CD4-positive, alpha-beta T cell (primary cell): ENCODE data around the gene PQBP1. TPM values are rescaled to one million over a fixed set of nuclear protein-coding genes. Genes with fewer than 3 reads are reported as not detected.

Experiments
- ATAC-seq: fragments of 200-7000 bp; cut with Tn5 transposase; one replicate; pipeline ENCODE4 v1.10.0; 2022; ENCODE audit warnings: mild to moderate bottlenecking; ENCODE audit not compliant: poor library complexity
- CTCF ChIA-PET: fragments of 350-600 bp; sonication (Branson Sonifier 250); formaldehyde crosslinking; loops from one replicate; lab custom pipeline; 2021; ENCODE audit warnings: antibody characterized with exemption, inconsistent platforms; lab: Charles Lee
- POLR2A ChIA-PET: fragments of 350-600 bp; sonication (Branson Sonifier 250); formaldehyde crosslinking; loops from one replicate; lab custom pipeline; 2021; ENCODE audit warnings: antibody characterized with exemption, inconsistent platforms; lab: Charles Lee
- DNase-seq, 14 experiments: peaks; one replicate each; pipeline ENCODE4 v3.0.0-alpha.2; 2013 to 2020; ENCODE audit warnings: mixed read lengths in 2 of 14
- H3K27ac ChIP-seq, 2 donors: one replicate each; pipeline versions ENCODE4 v1.5.1 to v1.7.0; 2013; ENCODE audit warnings: low read length in 2 of 2, low read depth in 1 of 2, mild to moderate bottlenecking in 1 of 2
- H3K27me3 ChIP-seq, 2 experiments: 1 replicate in 1 of 2; 2 replicates in 1 of 2; pipeline versions ENCODE4 v1.6.1 to v1.7.0; 2013; ENCODE audit warnings: low read length in 2 of 2, control low read depth in 1 of 2, mild to moderate bottlenecking in 1 of 2, moderate library complexity in 1 of 2; ENCODE audit not compliant: insufficient read depth in 2 of 2, control insufficient read depth in 1 of 2
- H3K36me3 ChIP-seq: one replicate; pipeline ENCODE4 v1.6.1; 2013; ENCODE audit warnings: low read length, control low read depth; ENCODE audit not compliant: insufficient read depth
- H3K4me1 ChIP-seq: one replicate; pipeline ENCODE4 v1.6.1; 2013; ENCODE audit warnings: low read length, control low read depth; ENCODE audit not compliant: insufficient read depth
- H3K4me3 ChIP-seq: one replicate; pipeline ENCODE4 v1.5.1; 2013; ENCODE audit warnings: mild to moderate bottlenecking, low read length, moderate library complexity
- H3K9me3 ChIP-seq, 2 experiments: 1 replicate in 1 of 2; 2 replicates in 1 of 2; pipeline versions ENCODE4 v1.6.1 to v1.7.0; 2013; ENCODE audit warnings: low read length in 2 of 2, mild to moderate bottlenecking in 2 of 2, control low read depth in 1 of 2, moderate library complexity in 1 of 2; ENCODE audit not compliant: control insufficient read depth in 1 of 2, insufficient read depth in 1 of 2
- H3K27ac Mint-ChIP-seq: one replicate; pipeline ENCODE4 v1.8.0; 2020; ENCODE audit warnings: mixed read lengths
- H3K27me3 Mint-ChIP-seq: one replicate; pipeline ENCODE4 v1.8.0; 2021; ENCODE audit warnings: mixed read lengths
- H3K36me3 Mint-ChIP-seq: one replicate; pipeline ENCODE4 v1.8.0; 2021; ENCODE audit warnings: low read depth, mixed read lengths
- H3K4me1 Mint-ChIP-seq: one replicate; pipeline ENCODE4 v1.8.0; 2021; ENCODE audit warnings: low read depth, mixed read lengths
- H3K4me3 Mint-ChIP-seq: one replicate; pipeline ENCODE4 v1.8.0; 2020; ENCODE audit warnings: mild to moderate bottlenecking, mixed read lengths
- H3K9me3 Mint-ChIP-seq: one replicate; pipeline ENCODE4 v1.8.0; 2020; ENCODE audit warnings: mixed read lengths
- intact Hi-C, 2 experiments: fragments of 100-400 bp; cut with DNase I in 1 of 2; cut with micrococcal nuclease in 1 of 2; formaldehyde crosslinking; loops; one replicate each; pipeline versions ENCODE4 v1.15.1 to v1.9.0; 2023 to 2025; cut with DNase I, micrococcal nuclease
- total RNA-seq, 174 experiments: library from RNA in 2 of 174; stranded (reverse) in 2 of 174; gene quantifications; one replicate each; pipeline ENCODE4 v1.2.3 and lab custom pipeline; 2021 to 2026
- TF ChIP-seq, protein P1 (sequence below): fragments of 200-600 bp; IDR thresholded peaks from one replicate; pipeline ENCODE4 v1.8.0; 2022; ENCODE audit warnings: antibody characterized with exemption, mild to moderate bottlenecking

The PQBP1 gene
- total RNA-seq, 2 experiments from 2014 or later, result 73.0 to 76.6 TPM

- peak overlapping the region; percentile 94 for H3K27ac Mint-ChIP-seq
- H3K27me3 Mint-ChIP-seq, result peaks cover 5% of the 10 kb centered on the region
- H3K9me3 Mint-ChIP-seq, result no peaks in the 10 kb centered on the region
- peak overlapping the region; percentile 98 for H3K4me3 Mint-ChIP-seq
- H3K4me1 Mint-ChIP-seq, result peaks cover 58% of the 10 kb centered on the region
- DNase-seq (no peak), ATAC-seq (no peak)
- intact Hi-C loops, result loop anchor here (5.0 to 10.0 kb wide), 5 partner anchors 32 to 1260 kb away; partner anchors contain the start of genes ELK1 (in 1 of the 2), OTUD5 (in 1 of the 2) and UXT (in 1 of the 2)
- POLR2A ChIA-PET, result interaction anchor here (0.8 to 11.7 kb wide), 6 partner anchors 17 to 341 kb away, joined by 3 to 335 read pairs (median 4); partner anchors contain the start of genes PQBP1, RBM3 and TIMM17B
- CTCF ChIA-PET, result interaction anchor here (4.0 kb wide), 1 partner anchor 23 kb away, joined by 15 read pairs; no protein-coding TSS in a partner anchor
- Histone ChIP-seq H3K27me3 (no peaks in the 10 kb centered on the region), H3K9me3 (no peaks in the 10 kb centered on the region), H3K4me3 (peak overlapping the region; percentile 89), H3K36me3 (peaks cover 52% of the 10 kb centered on the region), H3K27ac (peak overlapping the region; percentile 21 to 22), H3K4me1 (peaks cover 67% of the 10 kb centered on the region)
- TF ChIP-seq, protein P1, sequence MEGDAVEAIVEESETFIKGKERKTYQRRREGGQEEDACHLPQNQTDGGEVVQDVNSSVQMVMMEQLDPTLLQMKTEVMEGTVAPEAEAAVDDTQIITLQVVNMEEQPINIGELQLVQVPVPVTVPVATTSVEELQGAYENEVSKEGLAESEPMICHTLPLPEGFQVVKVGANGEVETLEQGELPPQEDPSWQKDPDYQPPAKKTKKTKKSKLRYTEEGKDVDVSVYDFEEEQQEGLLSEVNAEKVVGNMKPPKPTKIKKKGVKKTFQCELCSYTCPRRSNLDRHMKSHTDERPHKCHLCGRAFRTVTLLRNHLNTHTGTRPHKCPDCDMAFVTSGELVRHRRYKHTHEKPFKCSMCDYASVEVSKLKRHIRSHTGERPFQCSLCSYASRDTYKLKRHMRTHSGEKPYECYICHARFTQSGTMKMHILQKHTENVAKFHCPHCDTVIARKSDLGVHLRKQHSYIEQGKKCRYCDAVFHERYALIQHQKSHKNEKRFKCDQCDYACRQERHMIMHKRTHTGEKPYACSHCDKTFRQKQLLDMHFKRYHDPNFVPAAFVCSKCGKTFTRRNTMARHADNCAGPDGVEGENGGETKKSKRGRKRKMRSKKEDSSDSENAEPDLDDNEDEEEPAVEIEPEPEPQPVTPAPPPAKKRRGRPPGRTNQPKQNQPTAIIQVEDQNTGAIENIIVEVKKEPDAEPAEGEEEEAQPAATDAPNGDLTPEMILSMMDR, result no peak
- H3K36me3 Mint-ChIP-seq, result peaks cover 95% of the 10 kb centered on the region
These were observed 17.1 kb downstream of the PQBP1 start for GRCh38 chrX:48914593-48915493.

- H3K27ac Mint-ChIP-seq, result peak overlapping the region; percentile 95
- POLR2A ChIA-PET, result interaction anchor here (0.6 to 11.7 kb wide), 4 partner anchors 19 to 40 kb away, joined by 4 to 335 read pairs (median 13); partner anchors contain the start of genes OTUD5, PQBP1 and TIMM17B
- Histone ChIP-seq H3K4me1 (peaks cover 69% of the 10 kb centered on the region), H3K9me3 (no peaks in the 10 kb centered on the region), H3K36me3 (peaks cover 55% of the 10 kb centered on the region), H3K4me3 (peak overlapping the region; percentile 89), H3K27me3 (no peaks in the 10 kb centered on the region), H3K27ac (peak overlapping the region; percentile 61 to 80)
- TF ChIP-seq, protein P1, result peak; percentile 79
- no peaks in the 10 kb centered on the region for H3K27me3 Mint-ChIP-seq
- CTCF ChIA-PET, result interaction anchor here (0.7 to 4.0 kb wide), 6 partner anchors 19 to 269 kb away, joined by 3 to 15 read pairs (median 4); partner anchors contain the start of gene PQBP1
- no peaks in the 10 kb centered on the region for H3K9me3 Mint-ChIP-seq
- H3K4me1 Mint-ChIP-seq, result peaks cover 56% of the 10 kb centered on the region
- peaks cover 83% of the 10 kb centered on the region for H3K36me3 Mint-ChIP-seq
- intact Hi-C loops, result loop anchor here (1.0 to 10.0 kb wide), 9 partner anchors 19 to 1263 kb away; partner anchors contain the start of genes ELK1 (in 1 of the 2), OTUD5 (in 1 of the 2) and UXT (in 1 of the 2)
- H3K4me3 Mint-ChIP-seq, result peak overlapping the region; percentile 98
- peak; percentile 33 for ATAC-seq
- DNase-seq, result peak; percentile 79 to 94 (median 86)
These were observed 19.6 kb downstream of the PQBP1 start for GRCh38 chrX:48917139-48918001.
